GM18861 (cell line): ENCODE measurements around the gene CYFIP2.
A peak's percentile ranks its signal among the peaks of the same experiment; 100 is the strongest.

ENCODE experiments used
- ATAC-seq: cut with Tn5 transposase; IDR thresholded peaks from one replicate; pipeline ENCODE4 v1.9.1; 2021; ENCODE audit not compliant: unreplicated experiment

The CYFIP2 gene

DNA sequence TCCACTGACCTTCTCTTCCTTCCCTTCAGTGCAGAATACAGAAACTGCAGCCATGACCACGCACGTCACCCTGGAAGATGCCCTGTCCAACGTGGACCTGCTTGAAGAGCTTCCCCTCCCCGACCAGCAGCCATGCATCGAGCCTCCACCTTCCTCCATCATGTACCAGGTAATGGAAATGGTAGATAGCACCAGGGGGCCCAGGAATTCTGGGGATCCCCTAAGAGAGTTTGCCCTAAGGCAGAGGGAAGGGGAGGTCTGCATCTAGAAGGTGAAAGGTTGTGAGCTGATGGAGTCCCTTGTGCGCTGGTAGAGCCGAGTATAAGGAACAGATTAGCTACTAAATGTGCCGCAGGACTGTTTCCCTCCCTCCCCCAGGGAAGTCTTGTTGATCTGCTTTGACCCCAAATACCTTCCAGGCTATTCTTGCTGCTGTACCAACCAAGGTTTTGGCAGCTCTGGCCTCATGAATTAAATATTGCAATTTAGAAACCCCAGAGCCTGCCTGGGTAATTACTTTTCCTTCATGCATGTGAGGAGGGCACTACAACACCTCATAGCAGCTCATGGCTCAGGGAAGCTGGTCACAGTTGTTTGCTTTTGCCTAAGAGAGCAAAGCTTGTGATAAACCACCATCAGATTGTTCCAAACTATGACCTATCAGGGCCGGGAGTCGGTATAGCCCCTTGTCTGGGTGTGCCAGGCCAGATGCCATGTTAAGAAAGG is 19.6 kb downstream of the CYFIP2 start:
- ATAC-seq = no peak

GRCh38 chr5:157286761-157287211 is 20.9 kb downstream of the CYFIP2 start:
- ATAC-seq = no peak

- ATAC-seq = no peak
Observed at GRCh38 chr5:157288405-157289163, 22.7 kb downstream of the CYFIP2 start.

DNA sequence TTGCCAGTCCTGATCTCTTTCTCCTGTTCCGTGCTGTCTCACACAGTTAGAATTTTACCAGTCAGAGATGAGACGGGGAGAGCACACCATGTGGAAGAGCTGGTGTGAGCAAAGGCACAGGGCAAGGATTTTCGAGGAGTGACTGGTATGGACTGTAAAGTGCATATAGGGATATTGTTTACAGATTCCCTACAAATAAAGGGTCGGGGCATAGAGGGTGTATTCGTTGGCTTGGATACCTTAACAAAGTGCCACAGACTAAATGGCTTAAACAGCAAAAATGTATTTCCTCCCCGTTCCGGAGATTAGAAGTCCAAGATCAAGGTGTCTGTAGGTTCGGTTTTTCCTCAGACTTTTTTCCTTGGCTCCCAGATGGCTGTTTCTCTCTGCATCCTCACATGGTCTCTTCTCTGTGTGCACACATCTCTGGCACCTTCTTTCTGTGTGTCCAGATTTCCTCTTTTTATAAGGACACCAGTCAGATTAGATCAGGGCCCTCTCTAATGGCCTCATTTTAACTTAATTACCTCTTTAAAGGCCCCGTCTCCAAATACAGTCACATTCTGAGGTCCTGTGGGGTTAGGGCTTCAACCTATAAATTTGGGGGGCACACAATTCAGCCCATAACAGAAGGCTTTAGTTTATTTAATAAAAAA is 23.4 kb downstream of the CYFIP2 start:
- ATAC-seq = no peak

DNA sequence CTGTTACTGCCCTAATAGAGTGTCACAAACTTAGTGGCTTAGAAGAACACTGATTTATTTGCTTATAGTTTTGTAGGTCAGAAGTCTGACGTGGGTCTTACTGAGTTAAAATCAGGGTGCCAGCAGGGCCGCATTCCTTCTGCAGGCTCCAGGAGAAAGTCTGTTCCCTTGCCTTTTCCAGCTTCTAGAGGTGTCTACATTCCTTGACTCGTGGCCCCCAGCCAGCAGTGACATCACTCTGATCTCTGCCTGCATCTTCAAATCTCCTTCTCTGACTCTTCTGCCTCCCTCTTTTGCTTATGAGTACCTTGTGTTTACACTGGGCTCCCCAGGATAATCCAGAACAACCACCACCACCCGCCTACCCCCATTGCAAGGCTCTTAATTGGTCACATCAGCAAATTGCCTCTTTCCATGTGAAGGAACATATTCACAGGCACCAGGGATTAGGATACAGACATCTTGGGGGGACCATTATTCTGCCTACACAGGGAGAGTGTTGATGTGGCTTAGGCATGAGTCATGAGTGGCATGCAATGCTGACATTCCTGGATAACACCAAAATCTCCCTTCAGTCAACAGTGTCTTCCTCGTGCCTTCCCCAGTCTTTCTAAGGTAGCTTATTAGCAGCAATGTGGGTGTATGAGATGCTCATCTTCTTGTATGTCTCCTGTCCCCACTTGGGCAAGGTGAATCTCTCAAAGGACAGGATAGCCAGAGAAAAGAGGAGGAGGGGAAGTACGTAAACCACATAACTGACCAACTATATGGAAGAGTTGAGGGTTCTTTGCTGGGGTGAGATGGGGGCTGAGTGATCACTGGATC is 24.4 kb downstream of the CYFIP2 start:
- ATAC-seq = no peak

DNA sequence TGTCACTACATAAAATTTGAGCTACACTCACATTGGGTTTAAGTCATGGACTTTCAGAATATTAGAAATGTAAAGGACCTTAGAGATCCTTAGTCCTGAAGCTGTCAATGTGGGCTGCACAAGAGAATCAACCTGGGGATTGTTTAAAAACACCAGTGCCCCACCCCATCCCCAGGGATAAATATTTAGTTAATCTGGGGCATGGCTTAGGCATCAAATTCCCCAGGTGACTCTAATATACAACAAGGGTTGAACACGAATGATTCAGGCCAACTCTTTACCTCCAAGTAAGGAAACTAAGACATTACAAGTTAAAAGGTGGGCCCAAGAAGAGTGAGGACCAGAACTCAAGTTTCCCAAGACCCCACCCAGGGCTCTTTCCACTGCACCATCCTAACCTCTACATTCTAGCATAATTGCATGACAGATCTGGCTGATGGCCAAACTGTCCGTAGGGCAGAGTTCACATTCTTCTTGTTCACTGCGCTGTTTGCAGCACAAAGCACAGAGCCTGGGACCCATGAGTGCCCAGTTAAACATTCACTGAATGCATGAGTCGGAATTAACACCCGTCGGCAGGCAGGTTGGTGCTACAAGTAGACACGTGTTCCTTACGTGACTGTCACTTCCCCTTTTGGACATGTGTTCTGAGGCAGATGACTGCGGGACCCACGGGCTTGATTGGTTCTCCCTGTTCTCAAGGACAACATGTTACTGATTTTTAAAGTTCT is 25.2 kb downstream of the CYFIP2 start:
- peak; percentile 98 for ATAC-seq

GRCh38 chr5:157292599-157292998 is 26.7 kb downstream of the CYFIP2 start:
- ATAC-seq = no peak

DNA sequence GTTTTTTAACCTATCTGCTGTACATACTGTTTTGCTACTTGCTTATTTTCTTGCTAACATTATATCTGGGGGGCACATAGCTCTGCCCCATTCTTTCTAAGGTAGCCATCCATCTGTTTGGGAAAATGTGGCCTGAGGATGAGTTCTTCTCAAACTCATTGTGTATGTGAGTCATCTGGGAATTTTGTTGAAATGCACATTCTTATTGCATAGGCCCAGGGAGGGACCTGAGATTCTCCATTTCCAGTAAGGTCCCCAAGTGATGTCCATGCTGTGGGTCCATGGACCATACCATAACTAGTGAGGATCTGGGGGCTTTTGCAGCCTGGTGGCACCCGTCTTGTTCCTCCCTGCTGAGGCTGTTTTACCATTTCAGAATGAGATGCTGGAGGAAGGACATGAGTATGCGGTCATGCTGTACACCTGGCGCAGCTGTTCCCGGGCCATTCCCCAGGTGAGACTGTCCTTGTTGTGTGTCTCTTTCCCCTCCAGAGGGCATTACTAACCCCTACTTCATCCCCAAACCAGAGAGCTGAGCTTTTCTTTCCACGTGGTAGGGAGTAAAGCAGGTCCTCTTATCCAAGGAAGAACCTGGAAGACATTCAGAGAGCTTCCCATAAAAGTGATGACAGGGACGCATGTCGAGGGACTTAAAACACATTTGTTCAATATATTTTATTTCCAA is 28.6 kb downstream of the CYFIP2 start:
- no peak for ATAC-seq

- ATAC-seq = no peak
Observed at GRCh38 chr5:157295247-157295646, 29.3 kb downstream of the CYFIP2 start.

DNA sequence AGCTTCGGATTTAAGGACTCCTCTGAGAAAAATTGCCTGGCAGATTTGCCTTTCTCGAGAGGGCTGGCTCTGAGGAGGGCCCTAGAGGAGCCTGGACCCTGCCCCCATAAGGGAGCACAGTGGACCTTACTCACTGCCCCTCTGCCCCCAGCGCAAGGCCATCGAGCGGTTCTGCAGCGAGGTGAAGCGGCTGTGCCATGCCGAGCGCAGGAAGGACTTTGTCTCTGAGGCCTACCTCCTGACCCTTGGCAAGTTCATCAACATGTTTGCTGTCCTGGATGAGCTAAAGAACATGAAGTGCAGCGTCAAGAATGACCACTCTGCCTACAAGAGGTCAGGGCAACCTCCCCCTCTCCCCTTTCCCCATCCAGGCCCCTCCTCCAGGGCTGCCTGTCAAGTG is 34.6 kb downstream of the CYFIP2 start:
- no peak for ATAC-seq

DNA sequence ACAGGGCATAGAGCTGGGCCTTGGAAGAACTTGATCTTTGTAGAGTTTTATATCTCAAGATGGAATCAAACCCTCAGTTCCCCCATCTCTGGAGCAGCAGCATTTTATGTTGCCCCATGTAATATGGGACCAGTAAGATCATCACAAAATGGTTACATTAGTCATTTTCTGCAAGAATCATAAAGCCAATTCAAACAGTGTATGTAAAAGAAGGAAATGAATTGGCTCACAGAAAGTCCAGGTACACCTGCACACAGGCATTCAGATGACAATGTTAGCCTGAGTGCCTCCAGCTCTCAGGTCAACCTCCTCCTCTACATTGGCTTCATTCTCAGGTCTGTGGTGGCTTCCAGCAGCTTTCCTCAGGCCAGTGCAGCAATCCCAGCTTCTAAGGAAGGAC is 35.1 kb downstream of the CYFIP2 start:
- ATAC-seq = no peak

DNA sequence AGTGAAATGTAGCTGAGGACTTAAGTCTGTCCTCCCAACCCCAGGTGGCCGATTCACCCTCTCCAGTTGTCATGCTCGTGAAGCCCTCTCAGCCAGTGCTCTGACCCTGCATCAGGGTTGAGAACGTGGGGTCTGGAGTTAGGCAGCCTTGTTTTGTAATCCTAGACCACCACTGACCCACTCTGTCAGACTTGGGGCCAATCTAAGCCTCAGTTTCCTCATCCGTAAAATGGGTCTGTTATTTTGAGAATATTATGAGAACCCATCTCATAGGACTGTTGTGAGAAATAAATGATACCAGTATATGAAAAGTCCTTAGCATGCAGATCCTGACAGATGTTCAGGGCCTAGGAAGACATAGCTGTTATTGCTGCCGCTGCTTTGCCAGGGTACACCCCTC is 37.1 kb downstream of the CYFIP2 start:
- ATAC-seq = no peak

GRCh38 chr5:157303667-157304327 is 37.9 kb downstream of the CYFIP2 start:
- ATAC-seq = no peak

GRCh38 chr5:157306081-157306480 is 40.2 kb downstream of the CYFIP2 start:
- no peak for ATAC-seq

DNA sequence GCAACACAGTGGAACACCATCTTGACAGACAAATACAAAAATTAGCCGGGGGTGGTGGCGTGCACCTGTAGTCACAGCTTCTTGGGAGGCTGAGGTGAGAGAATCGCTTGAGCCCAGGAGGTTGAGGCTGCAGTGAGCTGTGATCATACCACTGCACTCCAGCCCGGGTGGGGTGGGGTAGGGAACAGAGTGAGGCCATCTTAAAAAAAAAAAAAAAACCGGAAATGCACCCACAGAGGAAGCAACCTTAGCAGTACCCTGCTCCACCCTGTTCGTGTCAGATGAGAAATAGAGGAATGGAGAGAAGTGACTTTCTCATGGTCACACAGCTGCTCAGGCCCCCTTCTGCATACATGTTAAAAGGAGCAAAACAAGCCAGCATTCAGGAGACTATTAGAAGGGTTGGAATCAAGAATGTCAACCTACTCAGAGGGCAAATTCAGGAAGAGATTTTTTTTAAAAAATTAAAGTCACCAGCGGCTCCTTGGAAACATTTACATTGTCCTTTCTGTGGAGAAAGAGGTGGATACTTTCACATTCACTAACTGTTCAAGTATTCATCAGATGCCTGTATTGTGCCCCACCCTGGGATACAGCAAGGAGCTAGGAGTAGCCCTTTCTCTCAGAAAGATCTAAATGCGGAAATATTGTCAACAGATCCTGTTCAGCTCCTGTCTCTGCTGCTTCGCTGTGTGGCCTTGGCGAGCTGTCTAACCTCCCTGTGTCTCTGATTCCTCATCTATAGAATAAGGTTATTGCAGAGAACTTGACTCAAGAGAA is 41.0 kb downstream of the CYFIP2 start:
- ATAC-seq = no peak

DNA sequence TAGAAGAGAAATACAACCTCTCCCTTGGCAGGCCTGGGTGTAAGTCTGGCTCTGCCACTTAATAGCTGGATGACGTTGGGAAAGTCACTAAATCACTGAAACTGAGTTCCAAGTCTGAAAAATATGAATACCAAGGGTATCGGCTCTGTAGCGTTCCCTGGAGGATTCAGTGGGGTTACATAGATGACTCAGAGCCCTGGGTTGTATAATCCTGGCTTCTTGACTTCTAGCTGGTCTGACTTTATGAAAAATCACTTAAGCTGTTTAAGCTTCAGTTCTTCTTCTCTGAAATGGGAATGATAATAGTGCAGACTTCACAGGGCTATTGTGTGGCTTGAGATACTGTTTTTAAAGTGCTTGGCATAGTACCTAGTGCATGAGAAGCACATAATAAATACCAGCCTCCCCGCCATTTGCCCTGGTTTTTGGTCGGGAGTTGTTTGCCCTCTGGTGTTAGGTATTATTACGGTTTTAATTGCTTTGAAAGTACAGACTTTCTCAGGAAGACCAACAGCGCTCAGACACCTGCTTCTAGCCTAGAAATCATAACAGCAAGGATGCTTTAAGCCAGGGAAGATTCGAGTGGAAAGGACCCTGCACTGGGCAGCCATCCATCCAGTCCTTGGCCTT is 43.0 kb downstream of the CYFIP2 start:
- ATAC-seq = peak; percentile 76

DNA sequence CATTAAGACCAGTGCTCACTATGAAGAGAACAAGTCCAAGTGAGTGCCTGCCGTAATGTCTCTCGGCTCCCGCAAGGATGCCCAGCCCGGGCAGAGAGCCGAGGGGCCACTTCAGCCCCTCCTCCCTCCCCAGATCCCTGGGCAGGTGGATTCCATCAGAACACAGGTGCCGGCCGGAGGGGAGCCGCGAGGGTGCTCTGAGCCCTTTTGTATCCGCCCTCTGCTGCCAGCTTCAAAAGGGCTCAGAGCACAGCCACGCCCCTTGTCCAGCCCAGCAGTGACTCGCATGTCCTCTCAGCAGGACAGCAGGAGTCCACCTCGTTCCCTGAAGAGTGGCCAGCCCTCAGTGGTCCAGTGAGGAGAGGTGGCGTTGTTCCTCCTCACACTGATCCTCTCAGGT is 43.9 kb downstream of the CYFIP2 start:
- no peak for ATAC-seq

GRCh38 chr5:157311595-157311994 is 45.7 kb downstream of the CYFIP2 start:
- ATAC-seq = no peak
